GM18526 (cell line): Measurements from ENCODE around the gene BEAN1.

ENCODE experiments used
- POLR2A ChIP-seq: IDR thresholded peaks from 3 replicates; pipeline ENCODE4 v1.6.1; 2011; ENCODE audit not compliant: insufficient read length; ENCODE audit errors: extremely low read depth

The BEAN1 gene

DNA sequence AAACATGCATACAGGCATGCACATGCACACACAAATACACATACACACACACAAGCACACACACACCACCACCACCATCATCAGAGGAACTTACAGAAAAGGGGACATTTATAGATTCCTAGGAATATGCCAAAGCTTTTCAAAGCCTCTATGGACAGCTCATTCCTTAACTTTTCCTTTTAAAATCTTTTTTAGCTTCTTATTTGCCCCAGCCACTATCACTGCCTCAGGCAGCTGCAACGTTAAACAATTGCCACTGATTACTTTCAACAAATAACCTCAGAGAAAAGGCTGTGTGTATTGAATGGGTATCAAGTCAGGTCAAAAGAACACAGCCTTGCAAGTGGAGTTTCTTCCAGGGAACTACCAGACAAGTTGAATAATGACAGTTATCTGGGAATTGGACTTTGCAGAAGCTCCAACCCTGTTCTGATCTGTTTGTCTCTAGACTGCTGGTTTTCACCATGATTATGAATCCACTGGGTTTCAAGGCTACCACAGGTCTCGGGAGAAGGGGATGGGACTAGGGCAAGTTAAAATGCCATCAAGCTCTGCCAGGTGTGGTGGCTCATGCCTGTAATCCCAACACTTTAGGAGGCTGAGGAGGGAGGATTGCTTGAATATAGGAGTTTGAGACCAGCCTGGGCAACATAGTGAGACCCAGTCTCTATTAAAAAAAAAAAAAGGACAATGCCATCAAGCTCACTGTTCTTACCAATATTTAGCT is 21.9 kb upstream of the BEAN1 start:
- no peak for TF ChIP-seq POLR2A

DNA sequence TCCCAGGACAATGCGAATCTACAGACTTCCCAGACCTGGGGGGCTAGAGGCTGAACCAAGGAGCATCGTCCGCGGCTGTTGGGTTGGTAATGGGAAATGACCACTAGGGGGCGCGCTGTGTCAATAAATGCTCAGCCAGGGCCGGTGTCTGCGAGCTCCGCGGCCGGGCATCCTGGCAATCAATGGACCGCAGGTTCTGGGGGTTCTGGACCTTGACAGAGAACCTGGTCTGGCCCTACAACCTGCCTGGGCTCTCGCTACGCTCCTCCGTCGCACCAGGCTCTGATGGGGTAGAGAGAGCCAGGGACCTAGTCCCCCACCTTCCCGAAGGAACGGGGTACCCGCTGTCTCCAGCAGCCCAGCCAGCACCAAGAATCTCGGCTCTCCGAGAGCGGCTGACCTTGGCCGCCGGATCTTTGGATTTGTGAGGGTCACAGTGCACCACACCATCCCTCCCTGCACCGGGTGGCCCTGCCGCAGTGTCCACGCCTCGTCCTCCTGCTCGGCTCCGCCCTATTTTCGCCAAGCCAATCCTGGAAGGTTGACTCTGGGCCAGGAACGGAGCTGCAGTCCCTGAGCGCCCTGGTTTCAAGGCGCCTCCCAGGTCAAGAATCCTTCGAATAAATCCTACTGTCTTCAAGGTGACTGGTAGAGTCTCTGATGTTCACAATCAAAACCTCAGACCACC is 20.4 kb upstream of the BEAN1 start:
- TF ChIP-seq POLR2A, result no peak

DNA sequence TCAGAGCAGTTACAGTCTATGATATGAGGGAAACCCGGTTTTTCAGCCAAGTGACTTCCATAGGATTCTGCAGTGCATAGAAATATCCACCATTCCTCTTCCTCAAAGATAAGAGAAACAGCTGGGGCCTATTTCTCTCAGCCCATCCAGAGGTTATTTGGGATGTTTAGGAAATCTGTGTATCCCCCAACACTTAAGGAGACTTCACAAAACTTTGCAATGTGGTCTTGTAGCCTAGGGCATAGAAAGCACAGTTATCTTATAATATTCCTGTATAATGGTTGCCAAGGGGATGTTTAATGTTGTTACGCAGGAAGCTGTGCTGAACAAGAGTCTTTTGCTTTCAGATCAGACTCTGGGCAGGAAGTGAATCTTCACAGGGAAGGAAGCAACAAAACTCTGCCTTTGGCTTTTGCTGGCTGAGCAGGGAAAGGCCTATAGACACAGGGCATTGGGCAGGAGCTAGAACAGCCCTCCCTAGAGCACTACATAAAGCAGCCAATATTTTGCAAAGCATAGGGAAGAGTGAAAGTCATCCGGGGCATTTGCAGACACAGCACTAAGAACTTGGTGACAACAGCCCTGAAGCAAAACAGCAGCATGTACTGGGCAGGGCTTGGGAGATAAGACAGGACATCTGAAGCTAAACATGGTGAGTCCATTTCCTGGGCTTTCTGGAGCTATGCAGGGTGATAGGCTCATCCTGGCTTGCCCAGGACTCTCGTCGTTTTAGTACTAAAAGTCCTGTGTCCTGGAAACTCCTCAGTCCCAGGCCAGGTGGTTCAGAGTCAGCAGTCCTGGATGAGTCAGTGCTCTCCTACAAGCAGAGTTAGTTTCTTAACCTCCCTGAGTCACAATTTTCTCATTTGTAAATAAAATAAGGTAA is 18.7 kb upstream of the BEAN1 start:
- no peak for TF ChIP-seq POLR2A

DNA sequence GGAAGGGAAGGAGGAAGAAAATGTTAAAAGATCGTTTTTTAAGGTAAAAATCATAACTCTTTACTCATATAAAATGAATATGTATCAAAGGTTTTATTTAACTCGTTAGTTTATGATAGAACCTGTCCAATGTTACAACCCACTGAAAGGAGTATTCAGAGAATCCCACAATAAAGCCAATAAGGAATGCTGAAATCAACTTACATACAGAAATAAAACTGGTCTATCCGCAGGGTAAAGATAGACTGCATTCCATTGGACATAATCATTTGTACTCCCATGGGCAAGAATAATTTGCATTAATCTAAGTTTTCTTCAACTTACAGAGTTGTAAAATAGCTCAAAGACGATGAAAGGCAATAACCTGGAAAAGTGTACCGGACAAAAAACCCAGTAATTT is 17.9 kb upstream of the BEAN1 start:
- no peak for TF ChIP-seq POLR2A

DNA sequence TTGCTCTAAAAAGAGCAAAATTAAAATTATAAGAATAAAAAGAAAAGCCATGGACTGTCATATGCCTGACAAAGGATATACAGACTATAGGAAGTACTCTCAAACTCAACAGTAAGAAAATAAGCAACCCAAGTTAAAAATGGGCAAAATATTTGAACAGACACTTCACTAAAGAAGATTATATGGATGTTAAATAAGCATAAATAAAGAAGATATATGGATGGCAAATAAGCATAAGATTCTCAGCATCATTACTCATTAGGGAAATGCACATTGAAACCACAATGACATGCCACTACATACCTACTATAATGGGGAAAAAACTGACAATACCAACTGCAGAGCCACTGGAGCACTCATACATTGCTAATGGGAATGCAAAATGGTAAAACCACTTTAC is 14.9 kb upstream of the BEAN1 start:
- TF ChIP-seq POLR2A, result no peak

DNA sequence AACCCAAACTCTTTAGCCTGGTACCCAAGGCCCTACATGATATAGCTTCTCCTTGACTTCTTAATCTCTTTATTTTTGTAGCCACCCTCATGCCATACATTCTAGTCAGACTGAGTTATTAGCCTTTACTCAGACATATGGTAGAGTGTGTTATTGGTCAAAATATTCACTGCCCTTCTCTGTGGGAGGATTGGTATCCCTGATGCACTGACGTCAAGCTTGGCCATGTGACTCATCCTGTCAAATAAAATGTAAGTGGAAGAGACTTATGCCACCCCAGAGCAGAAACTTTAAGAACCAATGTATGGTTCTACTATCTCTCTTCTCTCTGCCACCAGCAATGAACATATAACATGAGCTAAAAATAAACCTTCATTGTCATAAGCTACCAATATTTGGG is 12.2 kb upstream of the BEAN1 start:
- TF ChIP-seq POLR2A, result no peak

DNA sequence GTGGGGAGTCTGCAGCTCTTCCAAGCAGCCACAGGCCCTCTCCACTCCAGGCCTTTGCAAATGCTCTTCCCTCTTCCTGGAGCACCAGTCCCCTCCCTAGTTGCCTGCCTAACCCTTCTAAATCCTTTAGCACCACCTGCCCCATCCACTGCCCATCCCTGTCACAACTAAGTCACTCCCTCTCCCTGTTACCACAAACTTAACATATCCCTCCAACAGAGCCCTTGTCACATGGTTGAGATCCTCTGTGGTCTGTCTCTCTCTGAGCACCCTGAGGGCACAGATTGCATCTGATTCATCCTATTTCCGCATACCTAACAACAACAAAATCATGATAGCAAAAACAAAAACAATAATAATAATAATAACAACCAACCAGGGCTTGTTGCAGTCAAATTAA is 11.0 kb upstream of the BEAN1 start:
- TF ChIP-seq POLR2A, result no peak

DNA sequence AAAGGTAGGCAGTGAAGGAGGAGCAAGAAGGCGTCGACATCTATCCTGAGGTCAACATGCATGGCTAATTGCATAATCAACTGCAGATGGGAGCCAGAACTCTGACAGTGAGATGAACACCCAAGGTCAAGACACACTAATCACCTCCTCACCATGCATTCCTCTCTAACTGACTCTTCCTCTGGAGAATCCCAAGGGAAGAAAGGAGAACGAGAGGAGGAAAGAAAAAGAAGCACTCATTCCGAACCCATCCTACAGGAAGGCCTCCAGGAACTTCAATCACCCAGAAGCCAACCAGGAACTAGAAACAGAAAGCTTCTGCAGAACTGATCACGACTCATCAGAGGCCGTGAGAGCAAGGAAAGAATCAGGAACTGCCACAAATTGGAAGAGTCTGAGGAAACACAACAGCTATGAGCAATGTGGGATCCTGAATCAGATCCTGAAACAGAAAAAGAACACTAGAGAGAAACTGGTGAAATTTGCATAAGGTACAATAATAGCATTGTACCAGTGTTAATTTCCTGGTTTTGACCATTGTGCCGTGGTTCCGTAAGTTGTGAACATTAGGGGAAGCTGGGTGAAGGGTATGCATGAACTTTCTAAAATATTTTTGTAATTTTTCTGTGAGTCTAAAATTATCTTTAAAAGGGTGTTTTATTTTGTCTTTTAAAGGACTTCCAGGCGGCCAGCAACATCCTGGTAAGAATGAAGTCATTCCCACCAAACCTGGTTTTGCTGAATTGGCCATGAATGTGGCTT is 10.0 kb upstream of the BEAN1 start:
- no peak for TF ChIP-seq POLR2A

DNA sequence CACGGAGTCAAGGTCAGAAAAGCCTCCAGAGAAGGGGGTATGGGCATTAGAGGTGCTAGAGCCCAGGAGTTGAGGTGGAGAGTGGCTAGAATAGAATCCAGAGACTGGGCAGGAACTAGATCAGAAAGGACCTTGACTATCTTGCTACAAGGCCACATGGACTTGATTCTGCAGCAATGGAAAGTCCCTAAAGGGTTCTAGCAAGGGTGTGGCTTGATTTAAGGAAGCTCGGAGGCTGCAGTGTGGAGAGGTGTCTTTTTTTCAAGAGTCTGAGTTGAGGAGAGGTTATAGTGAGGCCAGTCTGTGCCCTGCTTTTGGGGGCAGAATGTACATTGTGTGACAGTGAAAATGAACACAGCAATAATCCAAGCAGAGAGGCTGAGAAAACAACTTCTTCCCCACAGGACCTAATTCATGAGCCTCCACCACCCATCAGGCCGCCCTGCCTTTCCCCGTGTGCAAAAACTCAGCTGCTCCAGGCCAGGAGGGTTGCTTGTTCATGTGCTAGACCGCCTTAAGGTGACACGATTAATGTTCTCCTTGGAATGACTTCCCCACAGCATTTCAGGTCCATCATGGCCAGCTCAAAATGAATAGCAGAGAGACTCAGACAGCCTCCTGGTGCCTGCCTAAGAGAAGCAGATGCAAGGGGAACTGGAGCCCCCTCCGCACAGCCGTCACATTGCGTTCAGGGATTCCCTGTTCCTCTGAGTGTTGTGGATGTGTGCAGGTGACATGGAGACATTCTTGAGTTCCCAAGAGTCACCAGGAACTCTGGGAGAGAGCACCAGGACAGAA is 8.7 kb upstream of the BEAN1 start:
- TF ChIP-seq POLR2A, result no peak

DNA sequence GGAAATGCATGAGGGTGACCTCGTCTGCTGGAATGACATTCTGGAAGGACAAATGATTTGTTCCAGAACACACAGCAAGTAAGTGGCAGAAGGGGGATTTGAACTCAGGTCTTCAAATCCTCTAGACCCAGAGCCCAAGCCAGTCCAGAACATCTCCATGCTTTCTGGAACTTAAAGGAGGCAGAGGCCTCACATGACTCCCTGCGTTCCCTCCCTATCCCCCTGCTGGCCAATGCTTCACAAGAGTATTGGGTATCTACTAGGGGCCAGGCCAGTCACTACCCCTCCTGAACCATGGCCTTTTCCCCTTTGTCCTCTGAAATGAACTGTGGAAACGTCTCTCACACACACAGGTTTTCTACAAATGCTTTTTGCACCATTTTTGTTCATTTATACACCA is 7.6 kb upstream of the BEAN1 start:
- no peak for TF ChIP-seq POLR2A

DNA sequence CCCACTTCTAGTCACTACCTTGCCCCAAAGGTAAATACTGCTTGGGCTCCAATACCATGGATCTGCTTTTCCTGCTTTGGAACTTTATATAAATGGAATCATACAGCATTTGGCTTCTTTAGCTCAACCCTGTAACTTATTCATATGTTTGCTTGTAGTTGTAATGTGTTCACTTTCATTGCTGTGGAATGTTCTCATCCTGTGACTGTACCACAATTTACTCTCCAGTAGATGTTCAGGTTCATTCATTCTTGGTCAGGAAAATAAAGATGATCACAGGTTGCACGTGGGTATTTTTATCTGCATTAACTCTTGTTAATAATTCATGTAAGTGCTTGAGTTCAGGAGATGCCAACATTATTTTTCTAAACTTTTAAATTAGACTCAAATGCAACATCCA is 6.7 kb upstream of the BEAN1 start:
- no peak for TF ChIP-seq POLR2A

DNA sequence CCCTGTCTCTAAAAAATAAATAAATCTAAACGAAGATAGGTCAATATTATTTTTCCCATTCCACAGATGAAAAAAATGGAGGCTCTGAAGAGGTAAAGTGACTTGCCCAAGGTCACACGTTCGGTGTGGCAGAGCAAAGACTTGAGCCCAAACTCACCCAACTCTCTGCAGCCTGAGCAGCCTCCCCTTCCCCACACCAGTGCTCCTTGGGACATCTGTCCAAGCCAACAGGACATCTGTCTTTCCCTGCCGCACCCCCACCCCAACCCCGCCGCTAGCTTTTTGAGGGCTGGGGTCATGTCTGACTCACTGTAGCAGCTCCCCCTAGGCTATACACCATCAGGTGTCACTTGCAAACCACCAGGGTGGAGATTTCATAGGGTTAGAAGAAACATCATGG is 5.2 kb upstream of the BEAN1 start:
- TF ChIP-seq POLR2A, result no peak

DNA sequence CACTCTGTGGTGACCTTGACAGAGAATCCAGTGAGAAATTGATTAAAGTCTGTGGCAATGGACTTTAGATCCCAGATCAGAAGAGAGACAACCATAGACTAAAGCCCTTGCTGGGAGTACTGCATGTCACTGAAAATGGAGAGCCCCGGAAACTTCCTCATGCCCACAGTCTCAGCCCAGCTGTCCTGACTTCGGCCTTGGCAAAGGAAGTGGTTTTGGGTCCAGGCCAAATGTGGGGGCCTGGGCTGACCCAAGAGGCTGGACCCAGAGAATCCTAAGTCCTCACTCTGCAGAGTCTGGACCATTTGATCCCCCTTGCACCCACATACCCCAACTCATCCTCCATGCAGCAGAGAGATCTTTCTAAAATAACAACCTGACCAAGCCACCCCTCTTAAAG is 4.7 kb upstream of the BEAN1 start:
- TF ChIP-seq POLR2A, result no peak

DNA sequence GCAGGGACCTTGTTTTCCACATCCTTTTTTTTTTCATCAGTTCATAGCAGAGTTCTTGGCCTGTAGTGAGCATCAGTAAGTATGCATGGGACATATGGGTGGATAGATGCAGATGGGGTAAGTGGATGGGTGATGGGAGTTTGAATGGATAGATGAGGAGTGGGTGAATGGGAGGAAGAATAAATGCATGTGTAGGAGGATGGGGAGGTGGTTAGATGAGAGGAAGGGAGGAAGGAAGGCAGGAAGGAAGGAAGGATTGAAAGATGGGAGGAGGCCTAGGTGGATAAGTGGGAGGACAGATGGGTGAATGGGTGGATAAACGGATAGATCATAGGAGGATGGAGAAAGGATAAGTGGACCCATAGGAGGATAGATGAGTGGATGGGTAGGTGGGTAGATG is 3.9 kb upstream of the BEAN1 start:
- TF ChIP-seq POLR2A, result no peak

DNA sequence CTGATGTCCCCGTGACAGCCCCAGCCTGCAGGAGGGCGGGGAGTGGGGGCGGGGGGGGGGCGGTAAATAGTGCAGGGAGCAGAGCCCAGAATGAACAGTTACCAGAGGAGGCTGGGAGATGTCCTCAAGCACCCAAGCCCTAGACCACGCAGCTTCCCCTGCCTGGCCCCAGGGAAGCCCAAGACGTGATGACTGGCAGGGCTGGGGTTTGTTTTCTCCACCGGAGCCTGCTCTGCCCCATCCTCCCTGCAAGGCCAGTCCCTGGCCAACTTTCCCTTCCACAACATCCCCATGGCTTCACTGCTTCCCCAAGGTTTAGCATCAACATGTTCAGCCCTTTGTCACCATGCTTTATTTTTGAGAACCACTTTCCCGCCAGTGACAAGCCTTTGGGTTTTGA is 1.4 kb upstream of the BEAN1 start:
- no peak for TF ChIP-seq POLR2A
